GM23248 (cell line): ENCODE data around the gene MARK1. TPM values are rescaled to one million over a fixed set of nuclear protein-coding genes. Genes with fewer than 3 reads are reported as not detected.
A peak's percentile ranks its signal among the peaks of the same experiment; 100 is the strongest.

ENCODE experiments used
- DNase-seq: peaks from one replicate; pipeline ENCODE4 v3.0.0-alpha.2; 2015
- H2AFZ ChIP-seq: fragments of 200-600 bp; sonication (generic); 2 replicates; pipeline ENCODE4 v1.6.1; 2016; ENCODE audit warnings: antibody characterized with exemption
- H3F3A ChIP-seq: fragments of 200-600 bp; sonication (generic); 2 replicates; pipeline ENCODE4 v1.6.1; 2016; ENCODE audit warnings: mild to moderate bottlenecking, antibody characterized with exemption, mixed run types; ENCODE audit not compliant: insufficient read depth
- H3K27ac ChIP-seq: fragments of 200-600 bp; sonication (generic); 2 replicates; pipeline ENCODE4 v1.5.1; 2016; ENCODE audit warnings: mild to moderate bottlenecking
- H3K27me3 ChIP-seq: fragments of 200-600 bp; sonication (generic); replicated peaks from 2 replicates; pipeline ENCODE4 v1.6.1; 2016; ENCODE audit warnings: mild to moderate bottlenecking; ENCODE audit not compliant: insufficient read depth
- H3K36me3 ChIP-seq: fragments of 200-600 bp; sonication (generic); 2 replicates; pipeline ENCODE4 v1.6.1; 2016; ENCODE audit warnings: low read depth, mild to moderate bottlenecking
- H3K4me1 ChIP-seq: fragments of 200-600 bp; sonication (generic); 2 replicates; pipeline ENCODE4 v1.6.1; 2016; ENCODE audit warnings: mild to moderate bottlenecking; ENCODE audit not compliant: insufficient read depth
- H3K4me2 ChIP-seq: fragments of 200-600 bp; sonication (generic); one replicate; pipeline ENCODE4 v1.6.1; 2016; ENCODE audit warnings: mild to moderate bottlenecking; ENCODE audit not compliant: unreplicated experiment
- H3K4me3 ChIP-seq: fragments of 200-600 bp; sonication (generic); 2 replicates; pipeline ENCODE4 v1.5.1; 2016; ENCODE audit warnings: mild to moderate bottlenecking
- H3K79me2 ChIP-seq: fragments of 200-600 bp; sonication (generic); 2 replicates; pipeline ENCODE4 v1.6.1; 2016; ENCODE audit warnings: mild to moderate bottlenecking; ENCODE audit not compliant: insufficient read depth
- H3K9ac ChIP-seq: fragments of 200-600 bp; sonication (generic); 2 replicates; pipeline ENCODE4 v1.6.1; 2016; ENCODE audit warnings: mild to moderate bottlenecking
- H3K9me2 ChIP-seq: fragments of 200-600 bp; sonication (generic); 2 replicates; pipeline ENCODE4 v1.6.1; 2016; ENCODE audit warnings: mixed run types, mild to moderate bottlenecking, moderate library complexity; ENCODE audit not compliant: insufficient read depth
- H3K9me3 ChIP-seq: fragments of 200-600 bp; sonication (generic); one replicate; pipeline ENCODE4 v1.6.1; 2017; ENCODE audit warnings: low read depth
- H4K20me1 ChIP-seq: fragments of 200-600 bp; sonication (generic); 2 replicates; pipeline ENCODE4 v1.6.0; 2016; ENCODE audit not compliant: insufficient read depth
- EZH2 ChIP-seq: fragments of 200-600 bp; sonication (generic); IDR thresholded peaks from 2 replicates; pipeline ENCODE4 v1.6.1; 2018; ENCODE audit warnings: antibody characterized with exemption, mild to moderate bottlenecking; ENCODE audit not compliant: insufficient read depth, poor library complexity, severe bottlenecking
- EZH2phosphoT487 ChIP-seq: fragments of 200-600 bp; sonication (generic); IDR thresholded peaks from 2 replicates; pipeline ENCODE4 v1.6.1; 2018; ENCODE audit warnings: antibody characterized with exemption, moderate library complexity, mild to moderate bottlenecking, low read depth; ENCODE audit not compliant: insufficient read depth
- whole genome bisulfite sequencing, 2 experiments: methylation state at CpG; one replicate each; pipeline ENCODE4 v1.1.6; 2015 to 2017; ENCODE audit warnings: low lambda C conversion rate in 2 of 2, low coverage in 1 of 2; ENCODE audit errors: missing lambda C conversion rate in 2 of 2; 5-methylcytosine and 5-hydroxymethylcytosine counted together
- in situ Hi-C: fragments of 300-500 bp; cut with MboI; formaldehyde crosslinking; loops from 2 replicates; pipeline ENCODE4 v1.15.0; 2020
- polyA plus RNA-seq: library from polyadenylated mRNA; unstranded; fragments of >200 nt; fragmentation: Nextera tagmentation; extraction: Ambion mirVana; gene quantifications from 2 replicates; pipeline ENCODE4 v1.2.1, GENCODE V29; 2016
- total RNA-seq: library from RNA; depleted of rRNA; stranded (reverse); fragments of >200 nt; shearing (Covaris generic); gene quantifications from 2 replicates; pipeline ENCODE4 v1.2.3, GENCODE V29; 2014

The MARK1 gene
- total and polyA plus RNA-seq, 2 experiments from 2014 or later: 0.40 to 0.65 TPM

DNA sequence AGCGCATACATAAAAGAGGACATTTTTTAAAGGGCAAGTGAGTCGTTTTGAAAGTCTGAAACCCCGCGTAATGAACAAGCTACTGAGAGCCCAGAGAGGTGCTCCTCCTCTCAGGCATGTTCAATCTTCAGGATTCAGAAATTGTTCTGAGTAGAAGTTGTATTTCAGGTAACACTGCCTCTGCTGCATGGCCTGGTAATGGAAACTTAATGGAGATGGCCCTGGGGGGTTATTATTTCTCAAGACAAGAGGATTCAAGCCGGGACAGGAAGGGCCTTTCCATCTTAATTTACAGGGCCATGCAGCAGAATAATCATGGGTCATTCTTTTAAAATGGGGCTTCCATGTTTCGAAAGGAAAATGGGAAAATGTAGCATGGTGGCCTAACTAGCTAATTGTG lies 42.1 kb upstream of the MARK1 start:
- no peak overlapping the region for H3K9ac ChIP-seq
- 45 to 52% methylated on average over 6 of the region's 6 CpGs for WGBS, 2 experiments
- in situ Hi-C loops: no loop called here

DNA sequence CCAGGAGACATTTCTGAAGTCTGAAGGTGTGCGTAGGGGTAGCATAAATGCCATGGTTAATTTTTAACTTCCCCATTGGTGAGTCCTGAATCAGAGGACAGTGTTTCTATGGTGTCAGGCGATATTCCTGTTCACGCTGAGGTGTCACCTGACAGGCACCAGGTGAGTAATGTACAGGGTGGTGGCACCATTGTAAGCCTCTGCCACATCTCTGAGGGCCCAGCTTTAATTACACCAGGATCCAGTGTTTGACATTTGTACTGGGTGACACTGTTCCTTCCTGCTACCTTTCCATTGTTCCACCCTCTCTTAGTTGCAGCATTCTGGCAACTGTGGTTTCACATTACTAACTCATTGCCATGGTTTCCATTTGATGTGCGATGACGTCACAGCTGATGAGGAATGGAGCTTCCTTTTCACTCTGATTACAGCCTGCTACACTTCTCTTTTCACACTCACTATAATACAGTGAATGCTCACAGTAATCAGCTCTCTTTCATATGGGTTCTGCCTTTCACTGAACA lies 40.6 kb upstream of the MARK1 start:
- no peak overlapping the region for H3K4me2 ChIP-seq
- no peak for TF ChIP-seq EZH2phosphoT487
- no peak for TF ChIP-seq EZH2
- H3K79me2 ChIP-seq: no peaks in the 10 kb centered on the region
- no peaks in the 10 kb centered on the region for H3K9me3 ChIP-seq
- H2AFZ ChIP-seq: no peak overlapping the region
- no peaks in the 10 kb centered on the region for H4K20me1 ChIP-seq
- no peak overlapping the region for H3K27ac ChIP-seq
- no peak overlapping the region for H3K4me3 ChIP-seq
- in situ Hi-C loops: no loop called here
- no peaks in the 10 kb centered on the region for H3F3A ChIP-seq
- H3K27me3 ChIP-seq: no peaks in the 10 kb centered on the region
- DNase-seq: peak; percentile 67
- no peaks in the 10 kb centered on the region for H3K36me3 ChIP-seq
- H3K9ac ChIP-seq: no peak overlapping the region
- no peaks in the 10 kb centered on the region for H3K9me2 ChIP-seq
- no peaks in the 10 kb centered on the region for H3K4me1 ChIP-seq
- 63 to 69% methylated on average over 5 of the region's 5 CpGs for WGBS, 2 experiments

More for the DNA sequence above, 42.1 kb upstream of the MARK1 start:
- H3K27me3 ChIP-seq: no peaks in the 10 kb centered on the region
- H3F3A ChIP-seq: no peaks in the 10 kb centered on the region
- DNase-seq: no peak
- H3K79me2 ChIP-seq: no peaks in the 10 kb centered on the region
- no peaks in the 10 kb centered on the region for H3K9me3 ChIP-seq
- H3K27ac ChIP-seq: no peak overlapping the region
- no peak overlapping the region for H3K4me3 ChIP-seq
- H2AFZ ChIP-seq: no peak overlapping the region
- no peak overlapping the region for H3K4me2 ChIP-seq
- TF ChIP-seq EZH2 (no peak), EZH2phosphoT487 (no peak)
- H3K9me2 ChIP-seq: no peaks in the 10 kb centered on the region
- no peaks in the 10 kb centered on the region for H3K4me1 ChIP-seq
- H4K20me1 ChIP-seq: no peaks in the 10 kb centered on the region
- H3K36me3 ChIP-seq: no peaks in the 10 kb centered on the region

DNA sequence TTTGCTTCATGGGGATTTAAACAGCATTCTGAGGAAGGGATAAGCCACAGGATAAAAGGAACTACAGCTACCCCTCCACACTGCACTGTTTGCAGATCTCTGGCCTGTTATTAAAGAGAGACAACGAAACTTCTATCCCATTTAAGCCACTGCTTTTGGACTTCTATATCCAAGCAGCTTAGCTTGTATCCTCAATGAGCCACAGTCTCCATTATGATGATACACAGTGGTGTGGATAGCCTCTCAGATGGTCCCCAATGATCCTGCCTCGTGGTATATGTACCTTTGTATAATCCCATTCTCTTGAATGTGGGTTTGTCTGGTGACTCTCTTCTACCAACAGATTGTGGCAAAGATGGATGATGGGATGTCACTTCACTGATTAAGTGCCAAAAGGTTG lies 36.0 kb upstream of the MARK1 start:
- no peaks in the 10 kb centered on the region for H3F3A ChIP-seq
- no peak overlapping the region for H3K9ac ChIP-seq
- H3K4me2 ChIP-seq: no peak overlapping the region
- H3K4me1 ChIP-seq: no peaks in the 10 kb centered on the region
- no peak for TF ChIP-seq EZH2phosphoT487
- in situ Hi-C loops: no loop called here
- DNase-seq: no peak
- 0 to 7% methylated on average over 2 of the region's 2 CpGs for WGBS, 2 experiments
- H4K20me1 ChIP-seq: no peaks in the 10 kb centered on the region
- no peak overlapping the region for H3K4me3 ChIP-seq
- H3K9me3 ChIP-seq: no peaks in the 10 kb centered on the region
- no peaks in the 10 kb centered on the region for H3K36me3 ChIP-seq
- H3K79me2 ChIP-seq: no peaks in the 10 kb centered on the region
- no peaks in the 10 kb centered on the region for H3K9me2 ChIP-seq
- no peak overlapping the region for H3K27ac ChIP-seq
- no peak overlapping the region for H2AFZ ChIP-seq
- H3K27me3 ChIP-seq: no peaks in the 10 kb centered on the region

DNA sequence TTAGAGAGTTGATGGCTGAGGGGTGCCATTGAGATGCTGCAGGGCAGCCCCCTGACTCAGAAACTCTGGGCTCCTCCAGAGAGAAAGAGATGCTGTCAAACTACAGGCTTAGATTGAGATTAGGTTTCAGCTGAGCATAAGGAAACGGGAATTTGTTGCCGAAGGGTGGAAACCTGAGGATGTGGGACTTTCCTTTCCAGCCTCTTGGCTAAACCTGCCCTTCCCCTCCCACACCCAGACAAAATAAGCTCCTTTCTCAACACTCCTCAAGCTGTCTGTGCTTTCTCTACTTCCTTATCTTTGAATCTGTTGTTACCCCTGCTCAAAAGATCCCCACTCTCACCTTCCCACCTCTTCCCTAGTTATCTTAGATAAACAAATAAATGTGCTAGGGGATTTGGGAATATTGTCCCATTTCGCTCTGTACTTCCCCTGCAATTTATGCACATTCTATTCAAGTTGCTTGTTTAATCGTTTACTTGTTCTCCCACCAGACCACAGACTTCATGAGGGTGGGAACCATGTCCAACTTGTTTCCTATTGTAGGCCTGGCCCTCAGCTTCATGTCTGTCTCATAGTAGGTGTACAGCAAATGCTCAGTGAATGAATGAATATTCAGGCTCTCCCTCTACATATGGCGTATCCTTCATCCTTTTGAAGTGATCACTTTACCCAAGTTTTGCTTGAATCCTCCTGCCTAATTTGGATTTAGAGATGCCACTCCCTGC lies 30.6 kb upstream of the MARK1 start:
- Histone ChIP-seq H3F3A (no peaks in the 10 kb centered on the region), H3K9me3 (no peaks in the 10 kb centered on the region), H3K9me2 (no peaks in the 10 kb centered on the region), H3K27me3 (no peaks in the 10 kb centered on the region), H3K4me2 (no peak overlapping the region), H3K27ac (no peak overlapping the region), H3K36me3 (no peaks in the 10 kb centered on the region), H4K20me1 (no peaks in the 10 kb centered on the region), H3K79me2 (no peaks in the 10 kb centered on the region), H3K4me1 (no peaks in the 10 kb centered on the region), H2AFZ (no peak overlapping the region), H3K9ac (no peak overlapping the region), H3K4me3 (no peak overlapping the region)
- TF ChIP-seq EZH2phosphoT487 (no peak), EZH2 (no peak)
- DNase-seq: no peak
- WGBS, 2 experiments: 55 to 61% methylated on average over 5 of the region's 5 CpGs
- in situ Hi-C loops: no loop called here

DNA sequence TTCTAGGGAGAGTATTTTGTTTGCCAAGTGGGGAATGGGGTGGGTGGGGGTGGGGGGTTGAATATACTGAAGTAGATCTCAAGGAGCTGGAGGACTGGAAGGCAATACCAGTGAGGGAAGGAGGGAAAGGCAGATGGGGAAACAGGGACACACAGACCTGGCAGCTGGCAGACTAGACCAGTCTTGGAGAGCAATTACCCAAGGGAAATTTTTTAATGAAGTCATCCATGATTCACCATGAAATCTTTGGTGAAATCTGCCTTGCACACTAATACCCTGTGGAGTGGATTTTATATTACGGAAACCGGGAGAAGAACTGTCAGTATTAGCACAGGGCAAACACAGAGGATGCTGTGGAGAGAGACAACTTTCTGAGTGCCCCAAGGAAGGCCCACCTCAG lies 29.7 kb upstream of the MARK1 start:
- Histone ChIP-seq H3K27me3 (no peaks in the 10 kb centered on the region), H3K9ac (no peak overlapping the region), H3K4me2 (no peak overlapping the region), H4K20me1 (no peaks in the 10 kb centered on the region), H3K27ac (no peak overlapping the region), H3K4me1 (no peaks in the 10 kb centered on the region), H3K9me3 (no peaks in the 10 kb centered on the region), H3K4me3 (no peak overlapping the region), H3F3A (no peaks in the 10 kb centered on the region), H2AFZ (no peak overlapping the region), H3K9me2 (no peaks in the 10 kb centered on the region), H3K79me2 (no peaks in the 10 kb centered on the region), H3K36me3 (no peaks in the 10 kb centered on the region)
- in situ Hi-C loops: no loop called here
- peak; percentile 63 for DNase-seq
- TF ChIP-seq EZH2phosphoT487 (no peak), EZH2 (no peak)
- 27 to 37% methylated on average over 2 of the region's 2 CpGs for WGBS, 2 experiments
